ENCODE data around the gene MCC. TPM values are rescaled to one million over a fixed set of nuclear protein-coding genes. Genes with fewer than 3 reads are reported as not detected.

MCC gene
- total RNA-seq, 1 donor from 2014 or later, result 15.1 TPM

DNA sequence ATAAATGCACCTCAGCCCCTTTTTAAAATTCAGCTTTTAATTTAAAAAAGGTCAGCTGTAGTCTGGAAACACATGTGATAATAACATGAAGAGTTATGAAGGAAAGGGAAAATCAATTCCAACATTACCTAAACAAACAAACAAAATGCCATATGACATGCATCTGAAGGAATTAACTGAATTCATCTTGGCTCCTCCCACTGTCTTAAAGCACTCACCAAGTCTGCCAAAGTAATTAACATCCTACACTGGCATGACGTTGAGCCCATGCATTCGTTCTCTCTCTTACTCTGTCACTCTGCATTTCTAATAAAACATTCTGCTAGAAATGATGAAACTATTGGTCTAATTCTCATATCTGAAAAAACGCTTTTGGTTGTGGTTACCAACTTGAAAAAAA, 91.2 kb downstream of the MCC start:
- no peak overlapping the region for H3K27ac ChIP-seq (ENCODE audit: low read depth, low read length)

DNA sequence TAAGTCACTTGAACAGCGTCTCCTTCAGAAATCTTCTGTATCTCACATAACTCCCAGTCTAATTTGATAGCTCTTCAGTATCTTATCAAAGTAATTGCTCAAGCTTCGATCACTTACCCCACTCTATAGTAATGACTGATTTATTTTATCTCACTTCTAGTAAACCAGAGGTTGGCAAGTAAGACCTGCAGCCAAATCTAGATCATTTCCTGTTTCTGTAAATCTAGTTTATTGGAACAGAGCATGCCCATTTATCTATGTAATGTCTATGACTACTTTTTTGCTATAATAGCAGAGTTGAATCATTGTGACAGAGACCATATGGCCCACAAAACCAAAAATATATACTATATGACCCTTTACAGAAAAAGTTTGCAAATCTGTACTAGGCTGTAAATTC, 93.6 kb downstream of the MCC start:
- no peaks in the 10 kb centered on the region for H3K36me3 ChIP-seq (ENCODE audit: control insufficient read depth in 3 of 3, insufficient read depth in 3 of 3, low read length in 3 of 3)
- no peak overlapping the region for H3K27ac ChIP-seq (ENCODE audit: low read depth, low read length)
- H3K4me1 ChIP-seq (ENCODE audit: control insufficient read depth in 3 of 3, insufficient read depth in 3 of 3, low read length in 3 of 3), result no peaks in the 10 kb centered on the region
- no peak overlapping the region for H3K9ac ChIP-seq (ENCODE audit: low read depth in 1 of 3, low read length in 3 of 3)
- H3K4me3 ChIP-seq (ENCODE audit: low read length in 3 of 3), result no peak overlapping the region
- no peaks in the 10 kb centered on the region for H3K27me3 ChIP-seq (ENCODE audit: control insufficient read depth in 3 of 3, insufficient read depth in 3 of 3, low read length in 3 of 3)
- H3K9me3 ChIP-seq (ENCODE audit: control insufficient read depth in 3 of 3, low read length in 3 of 3), result no peaks in the 10 kb centered on the region

More for the DNA sequence above, 91.2 kb downstream of the MCC start:
- H3K4me1 ChIP-seq (ENCODE audit: control insufficient read depth in 3 of 3, insufficient read depth in 3 of 3, low read length in 3 of 3), result no peaks in the 10 kb centered on the region
- H3K27me3 ChIP-seq (ENCODE audit: control insufficient read depth in 3 of 3, insufficient read depth in 3 of 3, low read length in 3 of 3), result no peaks in the 10 kb centered on the region
- no peaks in the 10 kb centered on the region for H3K36me3 ChIP-seq (ENCODE audit: control insufficient read depth in 3 of 3, insufficient read depth in 3 of 3, low read length in 3 of 3)
- H3K9me3 ChIP-seq (ENCODE audit: control insufficient read depth in 3 of 3, low read length in 3 of 3), result no peaks in the 10 kb centered on the region
- H3K9ac ChIP-seq (ENCODE audit: low read depth in 1 of 3, low read length in 3 of 3), result no peak overlapping the region
- no peak overlapping the region for H3K4me3 ChIP-seq (ENCODE audit: low read length in 3 of 3)

DNA sequence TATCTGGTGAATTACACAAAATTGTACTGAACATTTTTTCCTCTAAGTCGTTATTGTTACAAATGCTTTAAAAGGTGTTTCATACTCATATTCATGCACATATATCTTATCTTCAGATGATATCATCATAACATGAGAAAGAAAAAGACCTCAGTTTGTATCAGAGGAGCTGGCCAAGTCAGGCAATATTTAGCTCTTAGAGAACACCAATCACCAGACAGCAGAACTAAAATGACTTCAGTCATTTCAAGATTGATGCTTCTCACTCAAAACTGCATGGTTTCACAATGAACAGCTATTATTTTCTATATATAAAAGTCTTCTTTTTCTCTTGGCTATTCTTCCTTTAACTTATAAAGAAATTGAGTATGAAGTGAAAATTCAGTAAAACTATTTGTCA, 98.0 kb downstream of the MCC start:
- Histone ChIP-seq H3K4me1 (ENCODE audit: control insufficient read depth in 3 of 3, insufficient read depth in 3 of 3, low read length in 3 of 3) (no peaks in the 10 kb centered on the region), H3K27ac (ENCODE audit: low read depth, low read length) (no peak overlapping the region), H3K27me3 (ENCODE audit: control insufficient read depth in 3 of 3, insufficient read depth in 3 of 3, low read length in 3 of 3) (no peaks in the 10 kb centered on the region), H3K4me3 (ENCODE audit: low read length in 3 of 3) (no peak overlapping the region), H3K9ac (ENCODE audit: low read depth in 1 of 3, low read length in 3 of 3) (no peak overlapping the region), H3K36me3 (ENCODE audit: control insufficient read depth in 3 of 3, insufficient read depth in 3 of 3, low read length in 3 of 3) (no peaks in the 10 kb centered on the region), H3K9me3 (ENCODE audit: control insufficient read depth in 3 of 3, low read length in 3 of 3) (no peaks in the 10 kb centered on the region)

DNA sequence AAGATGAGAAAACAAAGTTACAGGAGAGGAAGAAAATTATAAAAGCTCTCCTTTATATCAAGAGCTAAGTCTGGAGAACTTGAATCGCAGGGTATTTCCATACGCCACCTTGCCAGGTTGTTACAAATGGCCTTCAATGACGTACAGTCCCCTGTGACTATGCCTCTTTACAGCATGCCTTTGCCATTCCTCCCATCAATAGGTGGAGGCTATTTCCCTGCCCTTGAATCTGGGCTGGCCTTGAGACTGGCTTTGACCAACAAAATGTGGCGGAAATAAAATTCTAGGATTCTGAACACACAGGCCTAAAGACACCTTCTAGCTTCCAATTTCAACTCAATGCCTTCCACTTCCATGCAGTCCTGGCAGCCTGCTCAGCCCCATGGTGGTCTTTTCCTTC, 99.1 kb downstream of the MCC start:
- no peaks in the 10 kb centered on the region for H3K4me1 ChIP-seq (ENCODE audit: control insufficient read depth in 3 of 3, insufficient read depth in 3 of 3, low read length in 3 of 3)
- H3K4me3 ChIP-seq (ENCODE audit: low read length in 3 of 3), result no peak overlapping the region
- H3K27me3 ChIP-seq (ENCODE audit: control insufficient read depth in 3 of 3, insufficient read depth in 3 of 3, low read length in 3 of 3), result no peaks in the 10 kb centered on the region
- no peaks in the 10 kb centered on the region for H3K9me3 ChIP-seq (ENCODE audit: control insufficient read depth in 3 of 3, low read length in 3 of 3)
- H3K27ac ChIP-seq (ENCODE audit: low read depth, low read length), result no peak overlapping the region
- H3K36me3 ChIP-seq (ENCODE audit: control insufficient read depth in 3 of 3, insufficient read depth in 3 of 3, low read length in 3 of 3), result no peaks in the 10 kb centered on the region
- H3K9ac ChIP-seq (ENCODE audit: low read depth in 1 of 3, low read length in 3 of 3), result no peak overlapping the region

DNA sequence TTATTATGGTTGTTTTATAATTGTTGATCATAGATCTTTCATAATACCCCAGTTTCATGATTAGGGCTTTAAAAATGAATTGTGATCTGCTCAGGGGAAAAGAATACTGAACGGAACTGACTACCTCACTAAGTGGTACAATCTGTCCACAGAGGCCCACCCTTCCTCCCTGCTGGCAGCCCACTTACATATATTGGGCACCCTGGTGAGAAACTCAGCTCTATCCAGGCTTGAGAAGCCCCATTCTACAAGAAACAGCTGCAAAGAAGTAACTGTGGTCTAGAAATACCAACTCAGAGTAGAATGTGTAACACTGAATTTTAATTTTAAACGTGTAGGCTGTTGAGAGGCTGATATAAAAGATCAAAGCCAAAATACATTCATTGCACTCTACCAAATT, 100.4 kb downstream of the MCC start:
- Histone ChIP-seq H3K4me1 (ENCODE audit: control insufficient read depth in 3 of 3, insufficient read depth in 3 of 3, low read length in 3 of 3) (no peaks in the 10 kb centered on the region), H3K27me3 (ENCODE audit: control insufficient read depth in 3 of 3, insufficient read depth in 3 of 3, low read length in 3 of 3) (no peaks in the 10 kb centered on the region), H3K36me3 (ENCODE audit: control insufficient read depth in 3 of 3, insufficient read depth in 3 of 3, low read length in 3 of 3) (no peaks in the 10 kb centered on the region), H3K4me3 (ENCODE audit: low read length in 3 of 3) (no peak overlapping the region), H3K9me3 (ENCODE audit: control insufficient read depth in 3 of 3, low read length in 3 of 3) (no peaks in the 10 kb centered on the region), H3K27ac (ENCODE audit: low read depth, low read length) (no peak overlapping the region), H3K9ac (ENCODE audit: low read depth in 1 of 3, low read length in 3 of 3) (no peak overlapping the region)

DNA sequence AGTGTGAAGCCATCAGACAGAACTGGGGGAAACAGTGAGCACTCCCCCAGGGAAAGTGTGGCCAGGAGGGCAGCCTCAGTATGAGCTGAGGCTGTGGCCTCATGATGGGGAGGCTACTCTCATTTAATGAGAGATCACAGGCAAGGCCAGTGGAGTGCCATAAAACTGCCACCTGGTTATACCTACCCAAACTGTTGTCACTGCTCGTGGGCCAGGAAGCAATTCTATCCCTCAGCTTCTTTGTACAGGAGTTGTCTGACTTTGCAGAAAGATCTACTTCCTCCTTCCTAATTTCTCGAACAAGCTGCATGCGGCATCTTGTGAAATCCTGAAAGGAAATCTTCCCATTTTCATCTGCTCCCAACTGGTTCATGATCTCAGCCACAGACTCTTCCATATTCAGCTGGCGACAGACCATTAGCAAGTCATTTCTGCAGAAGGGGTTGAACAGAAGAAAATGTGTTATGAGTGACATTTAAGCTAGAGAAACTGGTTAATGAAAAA, 103.4 kb downstream of the MCC start:
- Histone ChIP-seq H3K27me3 (ENCODE audit: control insufficient read depth in 3 of 3, insufficient read depth in 3 of 3, low read length in 3 of 3) (no peaks in the 10 kb centered on the region), H3K27ac (ENCODE audit: low read depth, low read length) (no peak overlapping the region), H3K9me3 (ENCODE audit: control insufficient read depth in 3 of 3, low read length in 3 of 3) (no peaks in the 10 kb centered on the region), H3K4me1 (ENCODE audit: control insufficient read depth in 3 of 3, insufficient read depth in 3 of 3, low read length in 3 of 3) (no peaks in the 10 kb centered on the region), H3K4me3 (ENCODE audit: low read length in 3 of 3) (no peak overlapping the region), H3K9ac (ENCODE audit: low read depth in 1 of 3, low read length in 3 of 3) (no peak overlapping the region), H3K36me3 (ENCODE audit: control insufficient read depth in 3 of 3, insufficient read depth in 3 of 3, low read length in 3 of 3) (no peaks in the 10 kb centered on the region)

DNA sequence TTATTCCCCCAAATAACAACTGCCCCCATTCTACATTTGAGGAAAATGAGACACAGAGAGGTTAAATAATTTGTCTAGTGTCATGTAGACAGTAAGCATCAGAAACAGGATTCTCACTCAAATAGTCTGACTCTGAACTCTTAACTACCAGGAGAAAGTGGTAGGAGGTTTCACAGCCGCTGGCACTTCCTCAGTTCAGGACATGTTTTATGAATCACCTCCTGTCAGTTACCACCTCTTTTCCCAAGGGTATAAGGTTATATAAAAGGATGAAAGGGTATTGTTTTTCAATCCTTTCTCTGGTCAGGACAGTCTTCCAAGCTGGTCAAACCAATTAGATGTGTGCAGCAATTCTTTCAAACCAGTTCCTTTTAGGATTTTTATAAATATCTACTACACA, 105.5 kb downstream of the MCC start:
- Histone ChIP-seq H3K4me3 (ENCODE audit: low read length in 3 of 3) (no peak overlapping the region), H3K9ac (ENCODE audit: low read depth in 1 of 3, low read length in 3 of 3) (no peak overlapping the region), H3K27me3 (ENCODE audit: control insufficient read depth in 3 of 3, insufficient read depth in 3 of 3, low read length in 3 of 3) (no peaks in the 10 kb centered on the region), H3K9me3 (ENCODE audit: control insufficient read depth in 3 of 3, low read length in 3 of 3) (no peaks in the 10 kb centered on the region), H3K36me3 (ENCODE audit: control insufficient read depth in 3 of 3, insufficient read depth in 3 of 3, low read length in 3 of 3) (no peaks in the 10 kb centered on the region), H3K4me1 (ENCODE audit: control insufficient read depth in 3 of 3, insufficient read depth in 3 of 3, low read length in 3 of 3) (no peaks in the 10 kb centered on the region), H3K27ac (ENCODE audit: low read depth, low read length) (no peak overlapping the region)

DNA sequence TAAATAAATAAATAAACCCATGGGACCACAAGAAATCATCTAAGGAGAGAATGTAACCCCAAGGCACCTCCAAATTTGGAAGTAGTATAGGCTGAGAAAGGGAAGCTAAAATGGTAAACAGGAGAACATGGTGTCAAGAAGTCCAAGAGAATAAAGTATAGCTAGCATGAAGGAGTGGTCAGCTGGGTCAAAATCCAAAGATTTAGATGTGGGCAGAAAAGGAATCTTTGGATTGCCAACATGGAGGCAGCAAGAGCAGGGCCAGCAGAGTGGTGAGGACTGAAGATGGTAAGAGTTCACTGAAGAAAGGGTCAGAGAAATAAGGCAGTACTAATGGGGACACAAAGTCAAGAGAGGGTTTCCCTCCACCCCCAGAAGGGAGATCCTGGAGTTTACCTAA, 106.5 kb downstream of the MCC start:
- Histone ChIP-seq H3K27me3 (ENCODE audit: control insufficient read depth in 3 of 3, insufficient read depth in 3 of 3, low read length in 3 of 3) (no peaks in the 10 kb centered on the region), H3K27ac (ENCODE audit: low read depth, low read length) (no peak overlapping the region), H3K4me3 (ENCODE audit: low read length in 3 of 3) (no peak overlapping the region), H3K4me1 (ENCODE audit: control insufficient read depth in 3 of 3, insufficient read depth in 3 of 3, low read length in 3 of 3) (no peaks in the 10 kb centered on the region), H3K36me3 (ENCODE audit: control insufficient read depth in 3 of 3, insufficient read depth in 3 of 3, low read length in 3 of 3) (no peaks in the 10 kb centered on the region), H3K9me3 (ENCODE audit: control insufficient read depth in 3 of 3, low read length in 3 of 3) (no peaks in the 10 kb centered on the region), H3K9ac (ENCODE audit: low read depth in 1 of 3, low read length in 3 of 3) (no peak overlapping the region)

DNA sequence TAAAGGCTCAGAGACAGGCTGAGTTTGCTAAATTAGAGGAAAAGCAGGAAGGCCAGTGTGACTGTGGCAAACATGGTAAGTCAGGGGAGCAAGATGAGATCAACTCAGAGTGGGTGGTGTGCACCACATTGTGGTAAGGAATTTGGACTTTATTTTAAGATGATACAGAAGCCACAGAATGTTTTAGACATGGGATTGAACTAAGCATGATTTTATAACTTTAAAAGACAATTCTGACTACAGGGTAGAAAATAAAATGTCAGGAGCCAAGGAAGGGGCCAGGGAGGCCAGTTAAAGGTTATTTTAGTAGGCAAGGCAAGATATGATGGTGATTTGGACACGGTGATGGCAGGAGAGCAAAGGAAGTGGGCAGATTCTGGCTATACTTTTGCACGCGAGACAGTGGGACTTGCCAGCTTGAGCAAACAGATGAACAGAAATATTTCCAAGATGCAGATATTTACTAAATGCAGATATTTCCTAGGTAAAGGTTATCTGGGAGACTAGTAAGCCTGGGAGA, 107.4 kb downstream of the MCC start:
- no peak overlapping the region for H3K9ac ChIP-seq (ENCODE audit: low read depth in 1 of 3, low read length in 3 of 3)
- H3K4me1 ChIP-seq (ENCODE audit: control insufficient read depth in 3 of 3, insufficient read depth in 3 of 3, low read length in 3 of 3), result no peaks in the 10 kb centered on the region
- no peaks in the 10 kb centered on the region for H3K9me3 ChIP-seq (ENCODE audit: control insufficient read depth in 3 of 3, low read length in 3 of 3)
- H3K27ac ChIP-seq (ENCODE audit: low read depth, low read length), result no peak overlapping the region
- H3K36me3 ChIP-seq (ENCODE audit: control insufficient read depth in 3 of 3, insufficient read depth in 3 of 3, low read length in 3 of 3), result no peaks in the 10 kb centered on the region
- no peaks in the 10 kb centered on the region for H3K27me3 ChIP-seq (ENCODE audit: control insufficient read depth in 3 of 3, insufficient read depth in 3 of 3, low read length in 3 of 3)
- no peak overlapping the region for H3K4me3 ChIP-seq (ENCODE audit: low read length in 3 of 3)

DNA sequence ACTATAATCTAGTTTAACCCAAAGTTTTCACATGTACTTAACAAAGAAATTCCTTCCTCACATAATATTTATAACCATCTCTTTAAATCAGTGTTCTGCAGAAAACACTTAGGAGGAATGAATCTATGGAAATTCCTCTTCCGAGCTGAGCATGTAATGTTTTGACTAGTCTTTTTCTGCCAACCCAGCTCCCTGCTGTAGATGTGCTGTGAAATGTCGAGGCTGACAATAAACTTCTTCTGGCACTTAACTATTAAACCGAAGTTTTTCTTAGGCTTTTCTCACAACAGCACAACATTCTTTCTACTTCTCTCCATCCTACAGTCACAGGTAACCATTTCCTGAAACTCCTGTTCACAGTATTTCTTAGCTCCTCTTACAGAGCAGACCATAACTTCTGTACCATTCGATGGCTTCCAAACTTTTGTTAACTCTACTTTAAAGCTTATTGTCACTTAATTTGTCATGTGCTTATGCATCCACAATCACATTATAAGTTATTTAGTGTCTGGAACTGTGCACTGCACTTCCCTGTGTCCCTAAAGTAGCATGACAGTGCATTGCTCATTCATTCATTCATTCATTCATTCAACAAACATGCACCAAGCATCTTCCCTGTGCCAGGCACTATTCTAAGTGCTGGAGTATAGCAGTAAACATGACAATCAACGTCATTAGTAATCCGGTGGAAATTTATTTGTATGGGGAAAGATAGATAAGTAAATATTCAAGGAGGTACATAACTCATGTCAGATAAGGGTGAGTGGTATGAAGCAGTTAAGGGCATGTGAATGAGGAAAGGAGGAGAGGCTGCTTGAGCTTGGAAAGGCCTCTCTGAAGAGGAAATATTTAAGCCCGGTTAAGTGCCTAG, 108.1 kb downstream of the MCC start:
- no peak overlapping the region for H3K27ac ChIP-seq (ENCODE audit: low read depth, low read length)
- no peaks in the 10 kb centered on the region for H3K36me3 ChIP-seq (ENCODE audit: control insufficient read depth in 3 of 3, insufficient read depth in 3 of 3, low read length in 3 of 3)
- no peak overlapping the region for H3K4me3 ChIP-seq (ENCODE audit: low read length in 3 of 3)
- H3K4me1 ChIP-seq (ENCODE audit: control insufficient read depth in 3 of 3, insufficient read depth in 3 of 3, low read length in 3 of 3), result no peaks in the 10 kb centered on the region
- no peaks in the 10 kb centered on the region for H3K9me3 ChIP-seq (ENCODE audit: control insufficient read depth in 3 of 3, low read length in 3 of 3)
- H3K9ac ChIP-seq (ENCODE audit: low read depth in 1 of 3, low read length in 3 of 3), result no peak overlapping the region
- no peaks in the 10 kb centered on the region for H3K27me3 ChIP-seq (ENCODE audit: control insufficient read depth in 3 of 3, insufficient read depth in 3 of 3, low read length in 3 of 3)
